Epithelial cell of proximal tubule (primary cell): ENCODE measurements around the gene JMJD1C. TPM values are rescaled to one million over a fixed set of nuclear protein-coding genes. Genes with fewer than 3 reads are reported as not detected.

Experiments used
- DNase-seq: peaks from one replicate; pipeline ENCODE4 v3.0.0-alpha.2; 2011; ENCODE audit warnings: low read depth
- H3K4me3 ChIP-seq: 2 replicates; pipeline ENCODE4 v1.5.1; 2011; ENCODE audit warnings: low read depth, mild to moderate bottlenecking, low read length
- total RNA-seq: library from RNA; depleted of rRNA; stranded (reverse); fragments of >200 nt; gene quantifications from 2 replicates; pipeline ENCODE4 v1.2.3, GENCODE V29; 2015
- TF ChIP-seq, protein P1 (sequence below): conservative IDR thresholded peaks from 2 replicates; pipeline ENCODE4 v1.5.1; 2012; ENCODE audit warnings: low read depth, mild to moderate bottlenecking, low read length

Gene JMJD1C
- total RNA-seq, 1 donor from 2014 or later: 56.6 TPM

DNA sequence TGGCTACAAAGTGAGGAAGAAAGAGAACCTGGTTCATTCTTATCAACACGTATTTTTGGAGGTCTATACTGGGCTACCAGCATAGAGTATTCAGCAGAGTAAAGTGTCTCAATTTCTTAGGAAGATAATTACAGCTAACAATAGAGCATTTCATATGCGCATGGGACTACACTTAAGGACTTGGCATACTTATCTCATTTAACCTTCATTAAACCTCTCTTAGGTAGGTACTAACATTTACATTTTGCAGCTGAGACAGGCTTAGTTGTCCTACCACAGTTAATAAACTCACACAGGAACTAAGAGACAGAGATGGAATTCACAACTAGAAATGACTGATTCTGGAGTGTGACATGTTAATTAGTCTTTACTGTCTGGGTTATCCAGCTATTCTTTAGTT lies 266.1 kb downstream of the JMJD1C start:
- no peak for DNase-seq
- TF ChIP-seq, protein P1, sequence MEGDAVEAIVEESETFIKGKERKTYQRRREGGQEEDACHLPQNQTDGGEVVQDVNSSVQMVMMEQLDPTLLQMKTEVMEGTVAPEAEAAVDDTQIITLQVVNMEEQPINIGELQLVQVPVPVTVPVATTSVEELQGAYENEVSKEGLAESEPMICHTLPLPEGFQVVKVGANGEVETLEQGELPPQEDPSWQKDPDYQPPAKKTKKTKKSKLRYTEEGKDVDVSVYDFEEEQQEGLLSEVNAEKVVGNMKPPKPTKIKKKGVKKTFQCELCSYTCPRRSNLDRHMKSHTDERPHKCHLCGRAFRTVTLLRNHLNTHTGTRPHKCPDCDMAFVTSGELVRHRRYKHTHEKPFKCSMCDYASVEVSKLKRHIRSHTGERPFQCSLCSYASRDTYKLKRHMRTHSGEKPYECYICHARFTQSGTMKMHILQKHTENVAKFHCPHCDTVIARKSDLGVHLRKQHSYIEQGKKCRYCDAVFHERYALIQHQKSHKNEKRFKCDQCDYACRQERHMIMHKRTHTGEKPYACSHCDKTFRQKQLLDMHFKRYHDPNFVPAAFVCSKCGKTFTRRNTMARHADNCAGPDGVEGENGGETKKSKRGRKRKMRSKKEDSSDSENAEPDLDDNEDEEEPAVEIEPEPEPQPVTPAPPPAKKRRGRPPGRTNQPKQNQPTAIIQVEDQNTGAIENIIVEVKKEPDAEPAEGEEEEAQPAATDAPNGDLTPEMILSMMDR: no peak

DNA sequence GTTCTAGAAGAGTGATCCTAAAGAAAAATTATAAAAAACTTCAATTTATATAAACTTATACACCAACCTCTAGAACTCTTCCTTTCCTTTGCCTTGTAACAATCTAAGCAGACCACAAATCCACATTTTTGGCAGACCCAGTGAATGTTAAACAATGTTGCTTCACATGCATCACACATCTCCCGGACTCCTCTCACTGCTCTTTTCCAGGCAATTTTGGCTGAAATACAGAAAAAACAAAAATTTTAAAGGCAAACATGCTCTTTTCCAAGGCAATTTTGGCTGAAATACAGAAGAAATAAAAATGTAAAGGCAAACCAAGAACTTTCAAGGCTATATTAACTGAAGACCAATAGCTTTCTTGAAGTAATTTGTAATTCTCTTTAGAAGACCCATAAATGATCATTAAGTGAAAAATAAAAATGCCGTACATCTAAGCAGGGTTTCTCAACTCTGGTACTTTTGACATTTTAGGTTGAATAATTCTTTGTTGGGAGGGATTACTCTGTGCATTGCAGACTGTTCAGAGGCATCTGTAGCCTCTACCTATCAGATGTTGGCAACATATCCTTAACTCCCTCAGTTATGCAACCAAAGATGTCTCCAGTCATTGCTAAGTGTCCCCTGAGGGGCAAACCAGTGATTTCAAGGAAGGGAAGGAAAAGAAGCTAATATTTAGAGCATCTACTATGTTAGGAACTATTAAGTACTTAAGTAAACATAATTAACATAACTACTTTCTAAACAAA lies 268.3 kb downstream of the JMJD1C start:
- H3K4me3 ChIP-seq: no peak overlapping the region
- TF ChIP-seq, protein P1: no peak
- DNase-seq: no peak

More for the DNA sequence above, 266.1 kb downstream of the JMJD1C start:
- H3K4me3 ChIP-seq: no peak overlapping the region

DNA sequence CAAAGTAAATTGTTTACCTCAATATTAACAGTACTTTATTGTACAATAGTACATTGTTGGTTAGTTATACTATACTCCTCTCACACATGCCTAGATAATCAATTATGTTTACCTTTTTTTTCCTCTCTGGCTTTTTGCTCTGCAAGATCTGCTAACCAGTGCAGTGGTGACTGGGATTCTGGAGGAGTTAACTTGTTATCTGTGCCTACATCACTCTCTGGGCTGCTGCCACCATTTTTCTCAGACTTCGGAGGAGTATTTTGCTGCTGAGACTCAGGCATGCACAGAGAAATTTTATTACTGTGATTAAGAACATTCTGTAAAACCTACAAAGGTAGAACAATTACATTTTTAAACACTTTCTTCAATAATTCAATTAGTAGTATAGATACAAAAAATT lies 273.0 kb downstream of the JMJD1C start:
- no peak for DNase-seq

DNA sequence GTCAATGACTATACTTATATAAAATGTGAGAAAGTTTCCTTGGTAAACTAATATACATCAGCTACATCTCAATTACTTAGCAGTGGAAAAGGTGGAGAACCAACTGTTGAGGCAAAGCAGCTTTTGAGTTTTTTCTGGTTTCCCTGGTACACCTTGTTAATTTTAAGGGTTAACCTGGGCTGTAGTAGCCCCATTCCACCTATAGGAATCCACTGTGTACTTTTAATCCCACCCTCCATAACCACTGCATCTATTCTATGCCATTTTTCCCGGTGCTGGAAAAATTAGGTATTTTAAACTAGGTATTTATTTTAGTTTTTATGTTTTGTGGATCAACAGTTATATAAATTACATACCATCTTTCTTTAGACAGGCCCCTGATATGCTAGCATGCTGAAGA lies 290.2 kb downstream of the JMJD1C start:
- no peak overlapping the region for H3K4me3 ChIP-seq
- TF ChIP-seq, protein P1: no peak
- DNase-seq: no peak

More for the DNA sequence above, 273.0 kb downstream of the JMJD1C start:
- TF ChIP-seq, protein P1: no peak
- H3K4me3 ChIP-seq: no peak overlapping the region

DNA sequence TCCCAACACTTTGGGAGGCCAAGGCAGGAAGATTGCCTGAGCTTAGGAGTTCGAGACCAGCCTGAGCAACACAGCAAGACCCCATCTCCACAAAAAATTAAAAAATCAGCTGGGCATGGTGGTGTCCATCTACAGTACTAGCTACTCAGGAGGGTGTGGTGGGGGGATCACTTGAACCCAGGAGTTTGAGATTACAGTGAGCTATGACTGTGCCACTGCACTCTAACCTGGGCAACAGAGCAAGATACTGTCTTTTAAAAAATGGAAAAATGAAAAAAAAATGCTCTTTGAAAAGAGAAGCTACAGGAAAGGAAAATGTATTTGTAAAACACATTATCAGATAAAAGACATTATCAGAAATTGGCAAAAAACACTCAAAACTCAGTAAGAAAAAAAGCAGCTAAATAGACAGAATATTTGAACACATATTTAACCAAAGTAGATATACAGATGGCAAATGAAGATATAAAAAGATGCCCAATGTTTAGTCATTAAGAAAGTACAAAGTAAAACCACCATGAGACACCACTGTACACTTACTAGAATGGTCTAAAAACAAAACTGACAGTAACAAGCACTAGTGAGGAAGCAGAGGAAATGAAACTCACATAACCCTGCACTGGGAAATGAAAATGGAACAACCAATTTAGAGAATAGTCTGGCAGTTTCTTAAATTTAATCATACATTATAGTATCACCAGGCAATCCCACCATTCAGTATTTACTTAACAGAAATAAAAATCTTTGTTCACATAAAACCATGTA lies 292.1 kb downstream of the JMJD1C start:
- no peak for DNase-seq
- TF ChIP-seq, protein P1: no peak
- no peak overlapping the region for H3K4me3 ChIP-seq

DNA sequence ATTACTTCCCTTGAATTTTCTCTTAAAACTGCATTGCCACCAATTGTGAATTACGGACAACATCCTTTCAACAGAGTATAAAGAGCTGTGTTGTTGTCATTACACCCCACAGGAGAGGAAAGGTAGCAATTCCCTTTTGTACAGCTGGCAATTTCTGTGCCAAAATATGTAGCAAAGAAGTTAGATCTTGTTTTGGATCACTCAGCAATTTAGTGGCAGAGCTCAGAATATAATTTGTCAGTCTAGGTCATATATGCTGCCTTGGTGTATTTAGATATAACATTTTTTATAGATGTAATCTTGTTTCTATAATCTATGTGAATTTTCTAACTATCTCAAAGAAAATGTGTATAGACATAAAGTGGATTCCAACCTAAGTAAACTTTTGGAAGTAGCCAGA lies 293.9 kb downstream of the JMJD1C start:
- H3K4me3 ChIP-seq: no peak overlapping the region
- DNase-seq: no peak
- TF ChIP-seq, protein P1: no peak
